Muscle of back (tissue), 13 donors: ENCODE measurements around the gene GPC1. TPM values are rescaled to one million over a fixed set of nuclear protein-coding genes. Genes with fewer than 3 reads are reported as not detected.
"Not testable (repeated sequence)": the region's sequence is repeated elsewhere in the genome, so short reads cannot be mapped to it uniquely, and the experiment has no call there.

Experiments used
- DNase-seq, 3 donors: peaks; one replicate each; pipeline versions ENCODE4 v3.0.0 to v3.0.0-alpha.2; 2013
- long read RNA-seq, 9 donors: transcript quantifications; one replicate each; lab custom pipeline, GENCODE V29; 2026
- polyA plus RNA-seq, 10 donors: library from polyadenylated mRNA; unstranded; fragments of 120-200 nt; gene quantifications; one replicate each; pipeline ENCODE4 v1.2.1, GENCODE V29; 2013; ENCODE audit not compliant: insufficient read length in 10 of 10

The GPC1 gene, protein sequence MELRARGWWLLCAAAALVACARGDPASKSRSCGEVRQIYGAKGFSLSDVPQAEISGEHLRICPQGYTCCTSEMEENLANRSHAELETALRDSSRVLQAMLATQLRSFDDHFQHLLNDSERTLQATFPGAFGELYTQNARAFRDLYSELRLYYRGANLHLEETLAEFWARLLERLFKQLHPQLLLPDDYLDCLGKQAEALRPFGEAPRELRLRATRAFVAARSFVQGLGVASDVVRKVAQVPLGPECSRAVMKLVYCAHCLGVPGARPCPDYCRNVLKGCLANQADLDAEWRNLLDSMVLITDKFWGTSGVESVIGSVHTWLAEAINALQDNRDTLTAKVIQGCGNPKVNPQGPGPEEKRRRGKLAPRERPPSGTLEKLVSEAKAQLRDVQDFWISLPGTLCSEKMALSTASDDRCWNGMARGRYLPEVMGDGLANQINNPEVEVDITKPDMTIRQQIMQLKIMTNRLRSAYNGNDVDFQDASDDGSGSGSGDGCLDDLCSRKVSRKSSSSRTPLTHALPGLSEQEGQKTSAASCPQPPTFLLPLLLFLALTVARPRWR
- polyA plus RNA-seq = 100 to 1,000 TPM in 2 of 10 donors, 10 to 100 TPM in 8; 62.2 to 112 (median 88.4) TPM
- long read RNA-seq, donor 1, transcript GPC1-201 (9 exons, 3,713 nt) = major isoform, 21 of 26 reads
- long read RNA-seq, donor 1, partial matches to known transcripts = 5 of 26 reads
- long read RNA-seq, donor 1, other reads (novel, unspliced or antisense) = 0 of 26 reads
- long read RNA-seq, donor 2, transcript GPC1-201 (9 exons, 3,713 nt) = major isoform, 16 of 23 reads
- long read RNA-seq, donor 2, partial matches to known transcripts = 0 of 23 reads
- long read RNA-seq, donor 2, other reads (novel, unspliced or antisense) = 7 of 23 reads
- long read RNA-seq, donor 3 = 0 reads
- long read RNA-seq, donor 4, transcript GPC1-201 (9 exons, 3,713 nt) = major isoform, 15 of 22 reads
- long read RNA-seq, donor 4, partial matches to known transcripts = 7 of 22 reads
- long read RNA-seq, donor 4, other reads (novel, unspliced or antisense) = 0 of 22 reads
- long read RNA-seq, donor 5, transcript GPC1-201 (9 exons, 3,713 nt) = major isoform, 6 of 15 reads
- long read RNA-seq, donor 5, partial matches to known transcripts = 9 of 15 reads
- long read RNA-seq, donor 5, other reads (novel, unspliced or antisense) = 0 of 15 reads
- long read RNA-seq, donor 6, transcript GPC1-201 (9 exons, 3,713 nt) = major isoform, 22 of 23 reads
- long read RNA-seq, donor 6, partial matches to known transcripts = 0 of 23 reads
- long read RNA-seq, donor 6, other reads (novel, unspliced or antisense) = 0 of 23 reads
- long read RNA-seq, donor 7, transcript GPC1-201 (9 exons, 3,713 nt) = major isoform, 19 of 27 reads
- long read RNA-seq, donor 7, partial matches to known transcripts = 8 of 27 reads
- long read RNA-seq, donor 7, other reads (novel, unspliced or antisense) = 0 of 27 reads
- long read RNA-seq, donor 8, transcript GPC1-201 (9 exons, 3,713 nt) = major isoform, 8 of 19 reads
- long read RNA-seq, donor 8, partial matches to known transcripts = 11 of 19 reads
- long read RNA-seq, donor 8, other reads (novel, unspliced or antisense) = 0 of 19 reads
- long read RNA-seq, donor 9, partial matches to known transcripts = 0 of 2 reads
- long read RNA-seq, donor 9, other reads (novel, unspliced or antisense) = 0 of 2 reads

DNA sequence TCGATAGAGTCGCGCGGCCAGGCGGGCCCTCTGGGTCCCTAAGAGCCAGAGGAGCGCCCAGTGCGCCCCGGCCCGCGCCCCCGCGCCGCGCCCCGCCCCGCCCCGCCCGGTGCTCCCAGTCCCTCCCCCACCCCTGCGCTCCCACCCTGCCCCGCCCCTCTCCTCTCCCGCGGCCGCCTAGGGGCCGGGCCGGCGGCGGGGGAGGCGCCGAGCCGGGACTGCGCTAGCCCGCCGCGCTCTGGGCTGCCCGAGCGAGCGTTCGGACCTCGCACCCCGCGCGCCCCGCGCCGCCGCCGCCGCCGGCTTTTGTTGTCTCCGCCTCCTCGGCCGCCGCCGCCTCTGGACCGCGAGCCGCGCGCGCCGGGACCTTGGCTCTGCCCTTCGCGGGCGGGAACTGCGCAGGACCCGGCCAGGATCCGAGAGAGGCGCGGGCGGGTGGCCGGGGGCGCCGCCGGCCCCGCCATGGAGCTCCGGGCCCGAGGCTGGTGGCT lies at the start of gene GPC1:
Gene GPC1 (plus strand): TSS at position 207 of the 491 bp plus-strand sequence. CDS start 256 bp downstream, at position 463.
- DNase-seq = peak; percentile 65 to 75 (median 70)

DNA sequence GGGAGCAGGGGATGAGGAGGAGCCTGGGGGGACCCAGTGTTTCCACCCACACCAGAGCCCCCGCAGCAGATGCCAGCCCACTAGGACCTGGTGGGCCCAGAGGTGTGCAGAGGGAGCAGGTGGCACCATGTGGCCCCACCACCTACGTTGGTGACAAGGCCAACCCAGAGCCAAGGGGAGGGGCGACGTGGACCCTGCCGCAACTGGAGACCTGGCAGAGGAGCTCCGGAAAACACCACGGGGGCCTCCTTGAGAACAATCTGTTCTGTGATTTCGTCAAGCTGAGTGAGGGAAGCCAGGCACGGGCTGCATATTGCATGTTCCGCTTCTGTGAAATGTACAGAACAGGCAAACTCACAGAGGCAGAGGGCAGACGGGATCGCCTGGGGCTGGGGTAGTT lies 49.1 kb upstream of the GPC1 start:
- no peak for DNase-seq

- DNase-seq = not testable (repeated sequence)
Observed at GRCh38 chr2:240386743-240387142, 48.7 kb upstream of the GPC1 start.

DNA sequence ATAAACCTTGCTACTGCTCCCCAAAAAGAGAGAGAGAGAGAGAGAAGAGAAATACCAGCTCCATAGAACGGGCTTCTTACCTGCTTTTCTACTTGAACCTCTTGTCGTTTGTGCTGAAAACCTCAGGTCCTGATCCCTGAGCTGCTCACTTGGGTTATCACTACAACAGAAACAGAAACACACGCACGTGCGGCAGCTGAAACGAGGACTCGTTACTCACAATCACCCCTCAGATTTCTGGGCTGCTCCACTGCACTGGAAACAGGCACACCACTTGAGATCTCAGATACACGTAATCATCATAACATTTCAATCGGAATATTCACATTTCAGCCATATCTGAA lies 48.2 kb upstream of the GPC1 start:
- DNase-seq = no peak

- peak in 2 of 3 donors; percentile 52 to 86 for DNase-seq
Observed at GRCh38 chr2:240387669-240388358, 47.6 kb upstream of the GPC1 start.

GRCh38 chr2:240388471-240389301 lies 46.8 kb upstream of the GPC1 start:
- no peak for DNase-seq

DNA sequence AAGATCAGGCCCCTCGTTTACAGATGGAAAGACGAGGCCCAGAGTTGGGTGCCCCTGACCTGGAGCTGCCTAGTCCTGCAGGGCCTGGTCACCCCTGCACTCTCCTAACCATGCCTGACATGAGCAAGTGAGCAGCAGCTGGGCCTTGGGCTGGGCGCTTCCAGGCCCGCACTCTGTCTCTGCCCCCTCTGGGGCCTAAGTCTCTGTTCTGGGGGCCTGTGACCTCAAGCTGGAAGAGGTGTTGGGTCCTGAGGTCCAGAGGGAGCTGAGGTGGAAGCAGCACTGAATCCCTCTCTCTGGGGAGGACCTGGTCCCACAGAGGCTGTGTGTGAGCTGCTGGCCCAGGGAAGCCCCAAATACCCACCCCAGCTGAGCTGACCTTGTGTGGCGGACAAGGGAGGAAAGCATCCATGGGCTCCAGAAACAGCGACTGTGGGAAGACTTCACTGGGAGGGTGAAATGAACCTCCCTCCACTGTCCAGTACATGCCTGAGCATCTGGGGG lies 46.1 kb upstream of the GPC1 start:
- DNase-seq = no peak

DNA sequence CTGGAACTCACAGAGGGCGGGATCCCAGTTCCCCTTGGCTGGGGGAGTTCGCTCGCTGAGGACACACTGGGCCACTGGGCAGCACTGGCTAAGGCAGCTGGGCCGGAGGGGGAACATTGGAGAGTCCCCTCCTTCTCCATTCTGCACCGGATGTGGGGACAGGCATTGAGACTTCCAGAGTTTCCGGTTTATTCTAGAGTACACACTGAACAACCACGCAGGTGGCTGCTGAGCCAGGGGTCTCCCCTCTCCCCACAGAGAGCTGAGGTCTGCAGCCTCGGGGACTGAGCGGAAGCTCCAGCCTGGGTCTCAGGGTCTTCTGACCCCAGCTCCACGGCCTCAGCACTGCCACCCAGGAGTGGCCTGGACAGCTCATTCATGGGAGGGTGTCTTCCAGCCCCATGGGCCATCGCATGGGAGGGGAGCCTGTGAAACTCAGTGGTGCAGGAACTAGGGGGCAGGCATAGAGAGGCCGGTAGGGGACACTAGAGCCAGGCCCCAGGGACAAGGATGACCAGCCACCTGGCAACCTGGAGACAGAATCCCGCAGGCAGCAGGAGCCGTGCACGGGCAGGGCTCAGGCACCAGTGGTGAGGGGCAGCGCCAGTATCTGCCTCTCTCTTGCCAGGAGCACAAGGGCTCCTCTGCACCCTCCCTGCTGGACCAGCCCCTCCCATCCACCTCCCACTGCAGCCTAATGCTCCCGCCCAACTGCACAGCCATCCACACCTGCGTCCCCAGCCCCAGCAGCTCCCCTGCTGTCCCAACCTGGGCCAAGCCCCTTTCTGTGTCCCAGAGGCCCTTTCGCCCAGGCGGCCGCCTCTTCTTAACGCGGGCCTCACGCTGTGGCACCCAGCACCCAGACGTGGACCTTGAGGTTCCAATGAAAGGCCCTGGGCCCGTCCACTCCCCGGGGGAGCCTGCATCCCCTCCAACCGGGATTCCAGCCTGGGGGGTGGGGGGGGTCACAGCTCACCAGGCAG lies 45.1 kb upstream of the GPC1 start:
- no peak for DNase-seq

GRCh38 chr2:240391111-240392051 lies 44.1 kb upstream of the GPC1 start:
- DNase-seq = no peak

- no peak for DNase-seq
Observed at GRCh38 chr2:240392084-240392947, 43.1 kb upstream of the GPC1 start.

DNA sequence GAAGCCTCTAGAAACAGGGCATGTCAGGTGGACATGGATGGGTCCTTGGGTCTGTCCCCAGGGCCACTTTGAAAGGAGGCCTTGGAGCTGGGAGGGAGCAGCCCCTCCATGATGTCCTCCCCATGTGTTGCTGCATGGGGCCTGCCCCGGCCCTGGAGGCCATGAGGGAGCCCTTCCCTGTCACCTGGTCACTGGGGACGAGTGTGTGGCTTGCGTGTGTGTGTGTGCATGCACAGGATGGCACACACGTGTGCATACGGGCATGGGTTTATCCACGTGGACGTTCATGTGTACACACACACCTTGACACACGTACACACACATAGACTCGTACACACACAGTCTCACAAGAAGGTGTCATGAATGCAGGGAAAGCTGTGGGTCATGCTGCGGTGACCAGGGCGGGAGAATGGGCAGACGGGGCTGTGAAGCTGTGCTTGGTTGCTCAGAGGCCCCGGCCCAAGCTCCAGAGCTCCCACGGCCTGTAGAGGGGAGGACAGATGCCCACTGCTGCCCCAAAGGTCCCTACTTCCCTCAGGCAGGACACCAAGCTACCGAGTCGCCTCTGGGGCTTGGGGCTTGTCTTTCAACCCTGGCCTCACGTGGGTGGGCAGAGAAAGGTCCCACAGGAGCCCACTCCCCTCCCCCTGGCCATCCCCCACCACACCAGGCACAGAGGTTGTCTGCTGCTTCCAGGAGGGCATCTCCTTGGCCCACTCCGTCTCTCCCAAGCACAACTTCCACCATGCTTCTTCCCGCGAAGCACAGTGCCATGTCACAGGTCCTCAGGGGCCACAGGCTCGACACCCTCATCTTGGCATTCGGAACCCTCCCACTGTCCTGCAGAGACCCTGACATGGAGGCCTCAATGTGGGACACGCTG lies 42.3 kb upstream of the GPC1 start:
- DNase-seq = no peak

DNA sequence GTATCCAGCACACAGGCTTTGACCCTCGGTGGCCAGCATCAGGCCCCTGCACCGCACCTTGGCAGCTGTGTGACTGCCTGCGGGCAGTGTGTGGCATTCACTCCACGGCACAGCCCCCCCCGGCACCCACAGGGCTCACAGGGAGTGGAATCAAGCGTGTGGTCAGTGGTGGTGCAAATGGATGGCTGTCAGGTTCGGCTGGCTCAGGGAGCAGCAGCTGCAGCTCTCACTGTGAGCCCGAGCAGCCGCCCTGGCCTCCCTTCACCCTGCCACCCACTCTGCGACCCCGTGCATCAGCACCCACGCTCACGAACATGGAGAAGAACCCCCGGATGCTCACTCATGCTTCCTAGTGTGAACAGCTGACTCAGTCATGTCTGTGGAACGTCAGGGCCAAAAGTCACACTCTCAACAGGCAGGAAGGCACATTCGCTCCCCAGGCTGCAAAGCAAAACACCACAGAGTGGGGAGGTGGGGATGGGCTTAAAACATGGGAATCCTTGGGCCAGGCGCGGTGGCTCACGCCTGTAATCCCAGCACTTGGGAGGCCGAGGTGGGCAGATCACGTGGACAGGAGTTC lies 41.5 kb upstream of the GPC1 start:
- DNase-seq = no peak

GRCh38 chr2:240394549-240394948 lies 40.9 kb upstream of the GPC1 start:
- no peak for DNase-seq

- no peak for DNase-seq
Observed at GRCh38 chr2:240395448-240395847, 40.0 kb upstream of the GPC1 start.
